Stimulated activated effector memory CD8-positive, alpha-beta T cell treated with anti-CD3 and anti-CD28 coated beads, Interleukin-12 subunit alpha, Interleukin-12 subunit beta, amount 100 ng/mL, for 72 hours (primary cell): ENCODE data around the gene RTL10.
A peak's percentile ranks its signal among the peaks of the same experiment; 100 is the strongest.

Experiments
- ATAC-seq: fragments of 150-1000 bp; cut with Tn5 transposase; 2 replicates; pipeline ENCODE4 v1.10.0; 2021
- DNase-seq, 2 donors: peaks; one replicate each; pipeline ENCODE4 v3.0.0; 2021 to 2022; ENCODE audit warnings: low spot score in 2 of 2
- H3K27ac Mint-ChIP-seq: one replicate; pipeline ENCODE4 v1.8.0; 2022; ENCODE audit warnings: mild to moderate bottlenecking, mixed read lengths
- H3K36me3 Mint-ChIP-seq: one replicate; pipeline ENCODE4 v1.8.0; 2022; ENCODE audit warnings: mild to moderate bottlenecking, mixed read lengths
- H3K4me1 Mint-ChIP-seq: one replicate; pipeline ENCODE4 v1.8.0; 2022; ENCODE audit warnings: mixed read lengths
- H3K4me3 Mint-ChIP-seq: one replicate; pipeline ENCODE4 v1.8.0; 2022; ENCODE audit warnings: mild to moderate bottlenecking, mixed read lengths
- H3K9me3 Mint-ChIP-seq: one replicate; pipeline ENCODE4 v1.8.0; 2022; ENCODE audit warnings: mixed read lengths

The RTL10 gene

GRCh38 chr22:19821523-19822300 lies 33.0 kb downstream of the RTL10 start:
- DNase-seq: no peak
- peaks cover 11% of the 10 kb centered on the region for H3K4me1 Mint-ChIP-seq

GRCh38 chr22:19820880-19821522 lies 33.7 kb downstream of the RTL10 start:
- Mint-ChIP-seq H3K27ac (no peak overlapping the region), H3K9me3 (no peaks in the 10 kb centered on the region), H3K4me3 (no peak overlapping the region), H3K36me3 (no peaks in the 10 kb centered on the region), H3K4me1 (peaks cover 9% of the 10 kb centered on the region)
- no peak for DNase-seq
- no peak for ATAC-seq

More at GRCh38 chr22:19821523-19822300, 33.0 kb downstream of the RTL10 start:
- Mint-ChIP-seq H3K9me3 (no peaks in the 10 kb centered on the region), H3K27ac (no peak overlapping the region), H3K36me3 (no peaks in the 10 kb centered on the region), H3K4me3 (no peak overlapping the region)
- no peak for ATAC-seq

GRCh38 chr22:19819911-19820879 lies 34.5 kb downstream of the RTL10 start:
- H3K9me3 Mint-ChIP-seq: no peaks in the 10 kb centered on the region
- ATAC-seq: no peak

GRCh38 chr22:19819208-19819910 lies 35.3 kb downstream of the RTL10 start:
- peaks cover 11% of the 10 kb centered on the region for H3K4me1 Mint-ChIP-seq
- DNase-seq (no peak), ATAC-seq (no peak)
- no peak overlapping the region for H3K4me3 Mint-ChIP-seq
- H3K9me3 Mint-ChIP-seq: no peaks in the 10 kb centered on the region
- no peak overlapping the region for H3K27ac Mint-ChIP-seq
- no peaks in the 10 kb centered on the region for H3K36me3 Mint-ChIP-seq

More at GRCh38 chr22:19819911-19820879, 34.5 kb downstream of the RTL10 start:
- Mint-ChIP-seq H3K36me3 (no peaks in the 10 kb centered on the region), H3K27ac (no peak overlapping the region), H3K4me3 (no peak overlapping the region), H3K4me1 (peaks cover 11% of the 10 kb centered on the region)
- DNase-seq: no peak

GRCh38 chr22:19818324-19819207 lies 36.1 kb downstream of the RTL10 start:
- no peak for ATAC-seq
- DNase-seq: no peak
- H3K9me3 Mint-ChIP-seq: no peaks in the 10 kb centered on the region
- no peak overlapping the region for H3K27ac Mint-ChIP-seq
- no peaks in the 10 kb centered on the region for H3K36me3 Mint-ChIP-seq
- H3K4me1 Mint-ChIP-seq: peaks cover 7% of the 10 kb centered on the region
- H3K4me3 Mint-ChIP-seq: no peak overlapping the region

- no peaks in the 10 kb centered on the region for H3K36me3 Mint-ChIP-seq
- DNase-seq: no peak
- no peak for ATAC-seq
- H3K27ac Mint-ChIP-seq: peak overlapping the region; percentile 50
- no peaks in the 10 kb centered on the region for H3K9me3 Mint-ChIP-seq
- H3K4me1 Mint-ChIP-seq: peaks cover 5% of the 10 kb centered on the region
- no peak overlapping the region for H3K4me3 Mint-ChIP-seq
These were observed 38.1 kb downstream of the RTL10 start for GRCh38 chr22:19816372-19817119.

- peak overlapping the region; percentile 50 for H3K27ac Mint-ChIP-seq
These were observed 38.8 kb downstream of the RTL10 start for GRCh38 chr22:19815823-19816290.

GRCh38 chr22:19815093-19815822 lies 39.4 kb downstream of the RTL10 start:
- H3K27ac Mint-ChIP-seq: no peak overlapping the region
- no peak for DNase-seq

More at GRCh38 chr22:19815823-19816290, 38.8 kb downstream of the RTL10 start:
- Mint-ChIP-seq H3K4me1 (peaks cover 10% of the 10 kb centered on the region), H3K9me3 (no peaks in the 10 kb centered on the region), H3K4me3 (no peak overlapping the region), H3K36me3 (no peaks in the 10 kb centered on the region)
- DNase-seq (no peak), ATAC-seq (no peak)

GRCh38 chr22:19814428-19814827 lies 40.2 kb downstream of the RTL10 start:
- H3K27ac Mint-ChIP-seq: no peak overlapping the region
- no peak overlapping the region for H3K4me3 Mint-ChIP-seq
- no peaks in the 10 kb centered on the region for H3K36me3 Mint-ChIP-seq
- H3K4me1 Mint-ChIP-seq: peaks cover 15% of the 10 kb centered on the region
- DNase-seq (no peak), ATAC-seq (no peak)
- H3K9me3 Mint-ChIP-seq: no peaks in the 10 kb centered on the region

More at GRCh38 chr22:19815093-19815822, 39.4 kb downstream of the RTL10 start:
- H3K4me1 Mint-ChIP-seq: peaks cover 15% of the 10 kb centered on the region
- H3K36me3 Mint-ChIP-seq: no peaks in the 10 kb centered on the region
- H3K4me3 Mint-ChIP-seq: no peak overlapping the region
- no peaks in the 10 kb centered on the region for H3K9me3 Mint-ChIP-seq
- ATAC-seq: no peak

- Mint-ChIP-seq H3K36me3 (no peaks in the 10 kb centered on the region), H3K9me3 (no peaks in the 10 kb centered on the region), H3K4me1 (peaks cover 15% of the 10 kb centered on the region), H3K4me3 (no peak overlapping the region), H3K27ac (no peak overlapping the region)
- ATAC-seq (no peak), DNase-seq (no peak)
These were observed 41.8 kb downstream of the RTL10 start for GRCh38 chr22:19812910-19813309.

GRCh38 chr22:19811811-19812771 lies 42.6 kb downstream of the RTL10 start:
- Mint-ChIP-seq H3K27ac (peak overlapping the region; percentile 43), H3K4me3 (no peak overlapping the region), H3K9me3 (no peaks in the 10 kb centered on the region), H3K36me3 (no peaks in the 10 kb centered on the region), H3K4me1 (peaks cover 15% of the 10 kb centered on the region)
- no peak for DNase-seq
- ATAC-seq: no peak

GRCh38 chr22:19811211-19811621 lies 43.5 kb downstream of the RTL10 start:
- no peak overlapping the region for H3K4me3 Mint-ChIP-seq
- no peak overlapping the region for H3K27ac Mint-ChIP-seq
- ATAC-seq (no peak), DNase-seq (no peak)
- H3K4me1 Mint-ChIP-seq: peaks cover 14% of the 10 kb centered on the region
- H3K36me3 Mint-ChIP-seq: no peaks in the 10 kb centered on the region
- H3K9me3 Mint-ChIP-seq: no peaks in the 10 kb centered on the region
